ENCODE data around the gene FSCN2. TPM values are rescaled to one million over a fixed set of nuclear protein-coding genes. Genes with fewer than 3 reads are reported as not detected.
A peak's percentile ranks its signal among the peaks of the same experiment; 100 is the strongest.

Gene FSCN2
- total and polyA plus RNA-seq, 11 donors: 0.22 to 0.72 (median 0.38) TPM; not detected in 3

GRCh38 chr17:81500047-81500446 lies 28.1 kb upstream of the FSCN2 start:
- intact Hi-C loops (cut with DNase I): no loop called here
- H3K27ac ChIP-seq: no peak overlapping the region

GRCh38 chr17:81502471-81503017 lies 25.6 kb upstream of the FSCN2 start:
- Histone ChIP-seq H3K9me3 (no peaks in the 10 kb centered on the region), H3K4me1 (peaks cover 0 to 6% (median 0%) of the 10 kb centered on the region in 12 donors), H3K27me3 (no peaks in the 10 kb centered on the region), H3K27ac (no peak overlapping the region), H3K4me3 (no peak overlapping the region), H3K36me3 (no peaks in the 10 kb centered on the region)
- no peak for DNase-seq
- 57 to 69% (median 61%) methylated on average over 9 to 12 of the region's 12 CpGs for WGBS, 4 donors
- ATAC-seq: peak in 1 of 4 donors; percentile 4
- intact Hi-C loops (cut with DNase I): no loop called here
- TF ChIP-seq POLR2A (IDR thresholded peaks at IDR 0.05): no peak
- no peak for TF ChIP-seq CTCF (IDR thresholded peaks at IDR 0.05)

More at GRCh38 chr17:81500047-81500446, 28.1 kb upstream of the FSCN2 start:
- H3K9me3 ChIP-seq: no peaks in the 10 kb centered on the region
- H3K4me1 ChIP-seq: peaks cover 0 to 6% (median 0%) of the 10 kb centered on the region in 12 donors
- H3K36me3 ChIP-seq: no peaks in the 10 kb centered on the region
- H3K4me3 ChIP-seq: no peak overlapping the region
- WGBS, 4 donors: 42 to 57% (median 49%) methylated on average over 5 to 7 of the region's 7 CpGs
- ATAC-seq: no peak
- DNase-seq: peak in 1 of 5 donors; percentile 36
- no peaks in the 10 kb centered on the region for H3K27me3 ChIP-seq
- no peak for TF ChIP-seq POLR2A (IDR thresholded peaks at IDR 0.05)
- TF ChIP-seq CTCF (IDR thresholded peaks at IDR 0.05): no peak

GRCh38 chr17:81503619-81504018 lies 24.6 kb upstream of the FSCN2 start:
- H3K4me1 ChIP-seq: peaks cover 0 to 11% (median 1%) of the 10 kb centered on the region in 12 donors
- no peak overlapping the region for H3K27ac ChIP-seq
- DNase-seq: no peak
- H3K27me3 ChIP-seq: no peaks in the 10 kb centered on the region
- no peak overlapping the region for H3K4me3 ChIP-seq
- ATAC-seq: no peak
- peaks cover 0 to 4% (median 0%) of the 10 kb centered on the region in 12 donors for H3K9me3 ChIP-seq
- intact Hi-C loops (cut with DNase I): no loop called here
- peaks cover 0 to 10% (median 1%) of the 10 kb centered on the region in 9 donors for H3K36me3 ChIP-seq
- TF ChIP-seq CTCF (IDR thresholded peaks at IDR 0.05) (no peak), POLR2A (IDR thresholded peaks at IDR 0.05) (no peak)

GRCh38 chr17:81508639-81509206 lies 19.5 kb upstream of the FSCN2 start:
- peak in 1 of 5 donors; percentile 33 for DNase-seq
- peaks cover 0 to 30% (median 13%) of the 10 kb centered on the region in 12 donors for H3K4me1 ChIP-seq
- peak in 2 of 4 donors; percentile 2 to 5 for ATAC-seq

More at GRCh38 chr17:81508639-81509206, 19.5 kb upstream of the FSCN2 start:
- Histone ChIP-seq H3K27me3 (no peaks in the 10 kb centered on the region), H3K9me3 (peaks cover 0 to 4% (median 0%) of the 10 kb centered on the region in 12 donors), H3K4me3 (peak overlapping the region in 10 of 12 donors; percentile 81 to 99 (median 94)), H3K27ac (peak overlapping the region in 9 of 12 donors; percentile 11 to 100 (median 99)), H3K36me3 (peaks cover 18 to 44% (median 37%) of the 10 kb centered on the region in 9 donors)
- WGBS, 4 donors: 42 to 52% (median 48%) methylated on average over 10 of the region's 10 CpGs
- intact Hi-C loops (cut with DNase I): loop anchor here in 1 of 10 donors (1.0 kb wide), 1 partner anchor 20 kb away; no protein-coding TSS in a partner anchor
- no peak for TF ChIP-seq CTCF (IDR thresholded peaks at IDR 0.05)
